HEK293T (cell line): ENCODE results near the gene SUSD1.

Experiments used
- BHLHE40 ChIP-seq: fragments of 450-650 bp; IDR thresholded peaks from 2 replicates; pipeline ENCODE4 v1.6.1; 2016; ENCODE audit warnings: mild to moderate bottlenecking, moderate library complexity, borderline replicate concordance
- ELF4 ChIP-seq: fragments of 450-650 bp; IDR thresholded peaks from 2 replicates; pipeline ENCODE4 v1.6.1; 2017; ENCODE audit warnings: antibody characterized with exemption
- FOXA1 ChIP-seq: fragments of 450-650 bp; IDR thresholded peaks from 2 replicates; pipeline ENCODE4 v1.6.1; 2016; ENCODE audit warnings: mild to moderate bottlenecking
- FOXK2 ChIP-seq: fragments of 450-650 bp; IDR thresholded peaks from 2 replicates; pipeline ENCODE4 v1.6.1; 2016; ENCODE audit warnings: mild to moderate bottlenecking
- FOXM1 ChIP-seq: fragments of 450-650 bp; IDR thresholded peaks from 2 replicates; pipeline ENCODE4 v1.6.1; 2017; ENCODE audit warnings: mild to moderate bottlenecking, borderline replicate concordance
- HDGF ChIP-seq: fragments of 450-650 bp; IDR thresholded peaks from 2 replicates; pipeline ENCODE4 v1.6.1; 2017; ENCODE audit warnings: antibody characterized with exemption, borderline replicate concordance
- LEF1 ChIP-seq: fragments of 450-650 bp; IDR thresholded peaks from 2 replicates; pipeline ENCODE4 v1.6.1; 2017; ENCODE audit warnings: mild to moderate bottlenecking, borderline replicate concordance
- NFRKB ChIP-seq: fragments of 450-650 bp; IDR thresholded peaks from 2 replicates; pipeline ENCODE4 v1.6.1; 2016; ENCODE audit warnings: mild to moderate bottlenecking, moderate library complexity
- SP1 ChIP-seq: fragments of 450-650 bp; IDR thresholded peaks from 2 replicates; pipeline ENCODE4 v1.6.1; 2017
- SUZ12 ChIP-seq: fragments of 450-650 bp; IDR thresholded peaks from 2 replicates; pipeline ENCODE4 v1.6.1; 2016; ENCODE audit warnings: mild to moderate bottlenecking
- TARDBP ChIP-seq: fragments of 450-650 bp; IDR thresholded peaks from 2 replicates; pipeline ENCODE4 v1.6.1; 2016
- ZNF384 ChIP-seq: fragments of 450-650 bp; IDR thresholded peaks from 2 replicates; pipeline ENCODE4 v1.6.1; 2016

DNA sequence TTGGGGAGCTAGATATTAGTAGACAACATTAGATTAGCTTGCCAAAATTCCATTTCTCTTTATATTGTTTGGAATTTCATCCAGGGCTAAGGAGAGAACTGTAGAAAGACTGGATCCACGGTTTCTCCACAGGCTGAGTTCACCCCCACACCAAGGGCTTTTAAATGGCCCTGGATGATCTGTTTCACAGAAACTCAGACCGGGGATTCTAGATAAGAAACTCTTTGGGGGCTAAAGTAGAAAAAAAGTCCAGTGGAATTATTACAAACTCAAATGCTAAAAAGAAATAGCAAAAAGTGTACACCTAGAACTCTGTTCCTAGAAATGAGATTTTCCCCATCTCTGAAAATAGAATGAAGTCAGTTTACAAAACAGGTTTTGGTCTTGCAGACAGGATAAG lies 80.9 kb downstream of the SUSD1 start:
- TF ChIP-seq BHLHE40 (no peak), SUZ12 (no peak), ZNF384 (no peak), HDGF (no peak), LEF1 (no peak), TARDBP (no peak), NFRKB (no peak), FOXK2 (no peak), FOXM1 (no peak), ELF4 (no peak), SP1 (no peak), FOXA1 (no peak)
